Measurements from ENCODE around the gene ZMIZ1.

Gene ZMIZ1

DNA sequence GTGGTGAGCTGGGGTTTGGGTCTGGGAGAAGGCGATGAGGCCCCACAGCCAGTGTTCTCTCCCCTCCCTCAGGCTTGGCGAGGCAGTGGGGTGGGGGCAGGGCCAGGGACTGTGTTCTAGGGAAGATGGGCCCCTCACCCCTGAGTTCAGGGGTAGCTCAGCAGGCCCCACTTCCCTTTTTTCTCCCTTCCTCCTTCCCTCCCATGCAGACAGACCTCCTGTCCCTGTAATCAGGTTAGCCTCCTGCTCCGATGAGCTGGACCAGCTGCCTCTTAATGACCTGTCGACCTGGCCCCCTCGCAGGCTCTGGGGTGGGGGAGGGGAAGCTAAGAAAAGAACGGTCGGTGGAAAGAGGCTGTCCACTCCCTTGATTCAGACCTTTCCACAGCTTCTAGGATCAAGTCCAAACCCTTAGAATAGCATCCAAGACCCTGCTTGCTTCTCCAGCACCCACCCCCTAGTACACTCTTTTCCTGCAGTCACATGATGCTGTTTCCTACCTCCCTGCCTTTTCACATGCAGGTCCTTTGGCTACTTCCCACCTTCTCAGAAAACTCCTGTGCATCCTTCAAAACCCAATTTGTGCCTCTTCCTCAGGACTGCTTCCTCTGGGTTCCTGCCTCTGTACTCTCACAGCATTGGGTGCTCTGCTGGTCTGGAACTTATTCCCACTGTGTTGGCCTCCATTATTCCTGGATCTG is 64.1 kb downstream of the ZMIZ1 start:
- TF ChIP-seq, protein P1, sequence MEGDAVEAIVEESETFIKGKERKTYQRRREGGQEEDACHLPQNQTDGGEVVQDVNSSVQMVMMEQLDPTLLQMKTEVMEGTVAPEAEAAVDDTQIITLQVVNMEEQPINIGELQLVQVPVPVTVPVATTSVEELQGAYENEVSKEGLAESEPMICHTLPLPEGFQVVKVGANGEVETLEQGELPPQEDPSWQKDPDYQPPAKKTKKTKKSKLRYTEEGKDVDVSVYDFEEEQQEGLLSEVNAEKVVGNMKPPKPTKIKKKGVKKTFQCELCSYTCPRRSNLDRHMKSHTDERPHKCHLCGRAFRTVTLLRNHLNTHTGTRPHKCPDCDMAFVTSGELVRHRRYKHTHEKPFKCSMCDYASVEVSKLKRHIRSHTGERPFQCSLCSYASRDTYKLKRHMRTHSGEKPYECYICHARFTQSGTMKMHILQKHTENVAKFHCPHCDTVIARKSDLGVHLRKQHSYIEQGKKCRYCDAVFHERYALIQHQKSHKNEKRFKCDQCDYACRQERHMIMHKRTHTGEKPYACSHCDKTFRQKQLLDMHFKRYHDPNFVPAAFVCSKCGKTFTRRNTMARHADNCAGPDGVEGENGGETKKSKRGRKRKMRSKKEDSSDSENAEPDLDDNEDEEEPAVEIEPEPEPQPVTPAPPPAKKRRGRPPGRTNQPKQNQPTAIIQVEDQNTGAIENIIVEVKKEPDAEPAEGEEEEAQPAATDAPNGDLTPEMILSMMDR (IDR thresholded peaks at IDR 0.05) = no peak
- TF ChIP-seq ZFX (IDR thresholded peaks at IDR 0.05; ENCODE audit: borderline replicate concordance) = no peak
- H3K27ac ChIP-seq = no peak overlapping the region

- TF ChIP-seq ZFX (IDR thresholded peaks at IDR 0.05; ENCODE audit: borderline replicate concordance) = no peak
- TF ChIP-seq, protein P1 (IDR thresholded peaks at IDR 0.05) = no peak
- no peak overlapping the region for H3K27ac ChIP-seq
Observed at GRCh38 chr10:79133416-79133815, 64.7 kb downstream of the ZMIZ1 start.

- TF ChIP-seq ZFX (IDR thresholded peaks at IDR 0.05; ENCODE audit: borderline replicate concordance) = no peak
- TF ChIP-seq, protein P1 (IDR thresholded peaks at IDR 0.05) = no peak
- H3K27ac ChIP-seq = no peak overlapping the region
Observed at GRCh38 chr10:79135790-79136189, 67.0 kb downstream of the ZMIZ1 start.

DNA sequence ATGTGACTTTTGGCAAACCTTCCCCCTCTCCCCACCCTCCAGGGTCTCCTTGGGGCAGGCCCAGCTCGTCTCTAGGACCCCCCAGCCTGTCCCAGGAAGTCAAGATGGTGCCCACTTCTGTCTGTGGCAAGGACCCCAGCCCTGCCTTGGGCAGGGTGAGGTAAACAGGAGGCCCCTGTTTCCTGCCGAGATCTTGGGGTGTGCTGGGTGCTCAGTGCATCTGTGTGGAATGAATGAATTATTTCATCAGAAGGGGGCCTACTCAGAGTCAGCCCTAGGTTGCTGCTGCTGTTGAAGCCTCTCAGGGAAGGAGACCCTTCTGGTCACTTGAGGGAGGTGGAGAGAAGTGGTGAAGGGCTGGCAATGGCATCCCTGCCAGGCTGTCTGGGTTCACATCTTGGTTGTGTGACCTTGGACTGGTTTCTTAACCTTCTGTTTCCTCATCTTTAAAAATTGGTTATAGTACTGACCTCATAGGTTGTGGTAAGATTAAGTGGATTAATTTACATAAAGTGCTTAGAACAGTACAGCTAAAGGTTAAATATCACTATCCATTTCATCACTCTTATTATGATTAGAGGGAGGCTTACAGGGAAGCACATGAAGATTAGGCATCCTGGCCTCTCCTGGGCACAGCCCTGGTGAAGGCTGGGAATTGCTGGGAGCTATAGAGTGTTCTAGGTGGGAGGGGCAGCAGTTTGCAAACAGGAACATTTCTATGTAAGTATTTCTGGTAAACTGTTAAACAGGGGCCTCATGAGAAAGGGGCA is 67.7 kb downstream of the ZMIZ1 start:
- TF ChIP-seq, protein P1 (IDR thresholded peaks at IDR 0.05) = no peak
- TF ChIP-seq ZFX (IDR thresholded peaks at IDR 0.05; ENCODE audit: borderline replicate concordance) = no peak
- no peak overlapping the region for H3K27ac ChIP-seq

GRCh38 chr10:79137300-79137756 is 68.6 kb downstream of the ZMIZ1 start:
- TF ChIP-seq, protein P1 (IDR thresholded peaks at IDR 0.05) = no peak
- no peak for TF ChIP-seq ZFX (IDR thresholded peaks at IDR 0.05; ENCODE audit: borderline replicate concordance)
- H3K27ac ChIP-seq = no peak overlapping the region

- TF ChIP-seq ZFX (IDR thresholded peaks at IDR 0.05; ENCODE audit: borderline replicate concordance) = no peak
- TF ChIP-seq, protein P1 (IDR thresholded peaks at IDR 0.05) = no peak
- H3K27ac ChIP-seq = no peak overlapping the region
Observed at GRCh38 chr10:79137826-79138225, 69.1 kb downstream of the ZMIZ1 start.
